Psoas muscle (tissue), 8 donors: Measurements from ENCODE around the gene MTREX. TPM values are rescaled to one million over a fixed set of nuclear protein-coding genes. Genes with fewer than 3 reads are reported as not detected.

Experiments
- ATAC-seq, 4 donors: fragments of 200-7000 bp; cut with Tn5 transposase; one replicate each; pipeline ENCODE4 v1.9.1; 2020; ENCODE audit warnings: moderate library complexity in 3 of 4, mild to moderate bottlenecking in 2 of 4
- DNase-seq, 2 donors: peaks; one replicate each; pipeline ENCODE4 v3.0.0-alpha.2; 2020
- H3K27ac ChIP-seq: fragments of 200-600 bp; one replicate; pipeline ENCODE4 v1.8.0; 2022
- H3K27me3 ChIP-seq, 3 donors: fragments of 200-600 bp in 1 of 3; one replicate each; pipeline versions ENCODE4 v1.6.1 to v1.8.0; 2013 to 2022; ENCODE audit warnings: low read length in 2 of 3, mild to moderate bottlenecking in 2 of 3, moderate library complexity in 1 of 3; ENCODE audit not compliant: insufficient read depth in 3 of 3
- H3K36me3 ChIP-seq, 2 donors: fragments of 200-600 bp in 1 of 2; one replicate each; pipeline versions ENCODE4 v1.6.1 to v1.8.0; 2013 to 2022; ENCODE audit warnings: low read depth in 1 of 2, mild to moderate bottlenecking in 1 of 2, moderate library complexity in 1 of 2; ENCODE audit not compliant: insufficient read depth in 1 of 2
- H3K4me1 ChIP-seq: fragments of 200-600 bp; one replicate; pipeline ENCODE4 v1.8.0; 2022
- H3K4me3 ChIP-seq: fragments of 200-600 bp; one replicate; pipeline ENCODE4 v1.8.0; 2022; ENCODE audit warnings: mild to moderate bottlenecking
- H3K9me3 ChIP-seq: fragments of 200-600 bp; one replicate; pipeline ENCODE4 v1.8.0; 2022
- CTCF ChIP-seq: fragments of 200-600 bp; IDR thresholded peaks from one replicate; pipeline ENCODE4 v1.8.0; 2022; ENCODE audit warnings: antibody characterized with exemption
- WGBS, 3 donors: extraction: QIAGEN DNeasy Blood & Tissue Kit; methylation state at CpG; one replicate each; pipeline versions ENCODE4 v1.1.6 to v1.1.7; 2013; 5-methylcytosine and 5-hydroxymethylcytosine counted together
- intact Hi-C, 2 donors: fragments of 100-400 bp; cut with DNase I; formaldehyde crosslinking; loops; one replicate each; pipeline versions ENCODE4 v1.11.0 to v1.14.2; 2022
- polyA plus RNA-seq, 3 donors: library from polyadenylated mRNA; stranded (reverse); fragments of 200-250 nt; gene quantifications; one replicate each; pipeline ENCODE4 v1.2.3, GENCODE V29; 2013
- total RNA-seq, 4 donors: library from RNA; stranded (reverse); fragmentation: NEBNext Ultra II Directional in 2 of 4; extraction: Animal tissue kit (Norgen Biotek cat#: 25700) in 2 of 4; gene quantifications; one replicate each; pipeline versions ENCODE4 v1.2.1 to v1.2.4, GENCODE V29; 2021 to 2023
- donor health status: healthy with polysubstance abuse.
- donor health status: DM: no; HTN: no; CAD: no; lungs with moderate emphysema.
- donor health status: Bipolar disorder and iron deficiency.
- donor health status: healthy.
- donor health status: DM: yes; HTN: yes; CAD: no.
- donor health status: DM: no; HTN: no; CAD: no.
- donor health status: DM: no; HTN: no; CAD: no.
- donor health status: DM: yes; HTN: yes; CAD: no.

MTREX gene
- total and polyA plus RNA-seq, 7 donors, result 26.7 to 79.4 (median 59.5) TPM

- intact Hi-C loops, result no loop called here
- no peak for TF ChIP-seq CTCF
- Histone ChIP-seq H3K27me3 (no peaks in the 10 kb centered on the region), H3K4me3 (no peak overlapping the region), H3K4me1 (no peaks in the 10 kb centered on the region), H3K27ac (no peak overlapping the region), H3K9me3 (no peaks in the 10 kb centered on the region), H3K36me3 (peaks cover 3 to 72% of the 10 kb centered on the region in 2 donors)
- DNase-seq (no peak), ATAC-seq (no peak)
- WGBS, 3 donors, result 93 to 98% (median 94%) methylated on average over 1 of the region's 1 CpG
Measured at GRCh38 chr5:55371145-55371544, 63.4 kb downstream of the MTREX start.

- Histone ChIP-seq H3K36me3 (peaks cover 3 to 60% of the 10 kb centered on the region in 2 donors), H3K4me3 (no peak overlapping the region), H3K27me3 (no peaks in the 10 kb centered on the region), H3K4me1 (no peaks in the 10 kb centered on the region), H3K9me3 (no peaks in the 10 kb centered on the region), H3K27ac (no peak overlapping the region)
- TF ChIP-seq CTCF, result no peak
- WGBS, 3 donors, result 92 to 98% (median 96%) methylated on average over 7 of the region's 7 CpGs
- intact Hi-C loops, result no loop called here
- DNase-seq (no peak), ATAC-seq (peak in 2 of 4 donors; percentile 52 to 59)
Measured at GRCh38 chr5:55372130-55372925, 64.5 kb downstream of the MTREX start.

- H3K9me3 ChIP-seq, result peaks cover 4% of the 10 kb centered on the region
- no peak overlapping the region for H3K27ac ChIP-seq
- H3K4me3 ChIP-seq, result no peak overlapping the region
- WGBS, 3 donors, result 85 to 89% (median 88%) methylated on average over 1 of the region's 1 CpG
- no peaks in the 10 kb centered on the region for H3K27me3 ChIP-seq
- DNase-seq (no peak), ATAC-seq (no peak)
- TF ChIP-seq CTCF, result no peak
- H3K4me1 ChIP-seq, result no peaks in the 10 kb centered on the region
- peaks cover 0 to 46% of the 10 kb centered on the region in 2 donors for H3K36me3 ChIP-seq
- intact Hi-C loops, result no loop called here
Measured at GRCh38 chr5:55377810-55378209, 70.0 kb downstream of the MTREX start.

- H3K9me3 ChIP-seq, result peaks cover 5% of the 10 kb centered on the region
- DNase-seq (no peak), ATAC-seq (no peak)
- H3K4me1 ChIP-seq, result no peaks in the 10 kb centered on the region
- intact Hi-C loops, result no loop called here
- no peaks in the 10 kb centered on the region for H3K27me3 ChIP-seq
- H3K27ac ChIP-seq, result no peak overlapping the region
- no peak overlapping the region for H3K4me3 ChIP-seq
- TF ChIP-seq CTCF, result no peak
- peaks cover 4 to 33% of the 10 kb centered on the region in 2 donors for H3K36me3 ChIP-seq
Measured at GRCh38 chr5:55383254-55383653, 75.5 kb downstream of the MTREX start.

GRCh38 chr5:55384072-55384471, 76.3 kb downstream of the MTREX start:
- no peaks in the 10 kb centered on the region for H3K27me3 ChIP-seq
- WGBS, 3 donors, result 97 to 98% (median 98%) methylated on average over 2 of the region's 2 CpGs
- ATAC-seq (no peak), DNase-seq (no peak)
- no peak overlapping the region for H3K4me3 ChIP-seq
- H3K4me1 ChIP-seq, result no peaks in the 10 kb centered on the region
- intact Hi-C loops, result no loop called here
- TF ChIP-seq CTCF, result no peak
- peaks cover 5% of the 10 kb centered on the region for H3K9me3 ChIP-seq
- H3K27ac ChIP-seq, result no peak overlapping the region
- H3K36me3 ChIP-seq, result peaks cover 4 to 33% of the 10 kb centered on the region in 2 donors
